ENCODE results near the gene PPM1J.

Gene PPM1J

DNA sequence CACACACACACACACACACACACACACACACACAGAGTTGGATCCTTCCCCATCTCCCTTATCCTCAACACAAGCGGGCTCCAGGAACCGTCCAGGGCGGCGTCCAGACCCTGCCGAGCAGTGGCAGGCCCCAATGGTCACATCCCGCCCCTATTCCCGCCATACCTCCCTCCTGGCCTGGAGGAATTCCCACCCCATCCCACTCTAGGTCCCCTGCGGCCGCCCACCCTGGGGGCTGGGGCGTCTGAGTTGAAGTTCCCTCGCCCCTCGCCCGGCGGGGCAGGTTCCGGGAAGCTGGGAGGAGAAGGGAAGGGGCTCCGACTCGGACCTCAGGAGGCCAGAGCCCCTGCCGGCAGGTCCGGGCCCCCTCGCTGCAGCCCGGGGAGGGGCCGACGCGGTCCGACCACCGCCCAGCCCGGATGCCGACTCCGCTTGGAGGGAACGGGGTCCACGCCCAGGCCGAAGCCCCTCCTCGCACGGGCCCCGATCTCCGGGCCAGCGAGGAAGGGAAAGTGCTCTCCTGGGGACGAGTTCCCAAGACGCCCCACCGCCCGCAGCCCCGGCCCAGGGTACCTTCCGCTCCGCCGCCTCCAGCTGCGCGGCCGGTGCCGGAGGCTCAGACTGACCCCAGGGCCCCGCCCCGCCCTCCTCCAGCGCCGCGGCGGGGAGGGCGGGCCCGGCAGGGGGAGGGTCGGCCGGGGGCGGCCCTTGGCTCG is 8.5 kb downstream of the PPM1J start, which contains the start of gene RHOC:
Gene RHOC (minus strand): TSS at position 623 of the 716 bp plus-strand sequence. CDS start 3,328 bp downstream, outside the sequence.
- peak within 1 kb of the TSS; percentile 59 to 63 for H3K4me3 ChIP-seq (ENCODE audit: low read depth in 1 of 2, low read length in 1 of 2)
- TF ChIP-seq, protein P1, sequence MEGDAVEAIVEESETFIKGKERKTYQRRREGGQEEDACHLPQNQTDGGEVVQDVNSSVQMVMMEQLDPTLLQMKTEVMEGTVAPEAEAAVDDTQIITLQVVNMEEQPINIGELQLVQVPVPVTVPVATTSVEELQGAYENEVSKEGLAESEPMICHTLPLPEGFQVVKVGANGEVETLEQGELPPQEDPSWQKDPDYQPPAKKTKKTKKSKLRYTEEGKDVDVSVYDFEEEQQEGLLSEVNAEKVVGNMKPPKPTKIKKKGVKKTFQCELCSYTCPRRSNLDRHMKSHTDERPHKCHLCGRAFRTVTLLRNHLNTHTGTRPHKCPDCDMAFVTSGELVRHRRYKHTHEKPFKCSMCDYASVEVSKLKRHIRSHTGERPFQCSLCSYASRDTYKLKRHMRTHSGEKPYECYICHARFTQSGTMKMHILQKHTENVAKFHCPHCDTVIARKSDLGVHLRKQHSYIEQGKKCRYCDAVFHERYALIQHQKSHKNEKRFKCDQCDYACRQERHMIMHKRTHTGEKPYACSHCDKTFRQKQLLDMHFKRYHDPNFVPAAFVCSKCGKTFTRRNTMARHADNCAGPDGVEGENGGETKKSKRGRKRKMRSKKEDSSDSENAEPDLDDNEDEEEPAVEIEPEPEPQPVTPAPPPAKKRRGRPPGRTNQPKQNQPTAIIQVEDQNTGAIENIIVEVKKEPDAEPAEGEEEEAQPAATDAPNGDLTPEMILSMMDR (IDR thresholded peaks at IDR 0.05) = no peak

DNA sequence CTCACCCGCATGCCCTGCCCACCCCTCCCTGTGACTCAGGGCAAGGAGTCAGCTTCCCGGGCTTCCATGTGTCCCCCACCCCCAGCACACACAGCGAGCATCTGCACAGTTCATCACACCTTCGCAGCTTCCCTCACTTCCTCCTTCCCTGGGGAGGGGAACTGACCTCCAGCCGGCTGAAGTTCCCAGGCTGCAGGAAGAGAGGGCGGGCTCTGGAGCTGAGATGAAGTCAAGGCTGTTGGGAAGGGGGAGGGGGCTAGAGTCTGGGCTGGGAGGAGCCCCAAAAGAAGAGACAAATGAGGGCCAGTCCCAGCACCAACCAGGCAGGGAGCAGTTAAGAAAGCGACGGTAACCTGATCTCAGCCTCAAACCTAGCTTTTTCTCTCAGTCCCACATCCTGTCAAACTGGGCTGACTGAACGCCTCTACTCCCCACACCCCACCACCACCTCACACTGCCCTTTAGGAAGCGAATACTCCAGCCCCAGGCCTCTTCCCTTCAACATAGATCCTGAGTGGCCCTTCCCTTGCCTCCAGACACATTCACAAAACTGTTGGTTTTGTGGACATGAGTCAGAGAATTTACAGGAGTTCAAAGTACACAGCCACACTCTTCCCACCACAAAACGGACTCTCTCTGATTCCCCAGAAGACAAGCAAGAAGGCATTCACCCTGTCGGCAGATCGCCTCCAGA is 10.1 kb downstream of the PPM1J start:
- Histone ChIP-seq H3K4me1 (ENCODE audit: control insufficient read depth in 1 of 2, insufficient read depth in 1 of 2, low read depth in 1 of 2, low read length in 1 of 2) (peaks cover 4 to 9% of the 10 kb centered on the region in 2 experiments), H3K4me3 (ENCODE audit: low read depth in 1 of 2, low read length in 1 of 2) (no peak overlapping the region)

More for the DNA sequence above, 8.5 kb downstream of the PPM1J start, which contains the start of gene RHOC:
- Histone ChIP-seq H3K27ac (no peak within 1 kb of the TSS), H3K27me3 (peaks cover 97% of the 10 kb centered on the region), H3K4me1 (ENCODE audit: control insufficient read depth in 1 of 2, insufficient read depth in 1 of 2, low read depth in 1 of 2, low read length in 1 of 2) (peaks cover 4 to 9% of the 10 kb centered on the region in 2 experiments), H3K36me3 (no peaks in the 10 kb centered on the region), H3K9me3 (no peaks in the 10 kb centered on the region)

DNA sequence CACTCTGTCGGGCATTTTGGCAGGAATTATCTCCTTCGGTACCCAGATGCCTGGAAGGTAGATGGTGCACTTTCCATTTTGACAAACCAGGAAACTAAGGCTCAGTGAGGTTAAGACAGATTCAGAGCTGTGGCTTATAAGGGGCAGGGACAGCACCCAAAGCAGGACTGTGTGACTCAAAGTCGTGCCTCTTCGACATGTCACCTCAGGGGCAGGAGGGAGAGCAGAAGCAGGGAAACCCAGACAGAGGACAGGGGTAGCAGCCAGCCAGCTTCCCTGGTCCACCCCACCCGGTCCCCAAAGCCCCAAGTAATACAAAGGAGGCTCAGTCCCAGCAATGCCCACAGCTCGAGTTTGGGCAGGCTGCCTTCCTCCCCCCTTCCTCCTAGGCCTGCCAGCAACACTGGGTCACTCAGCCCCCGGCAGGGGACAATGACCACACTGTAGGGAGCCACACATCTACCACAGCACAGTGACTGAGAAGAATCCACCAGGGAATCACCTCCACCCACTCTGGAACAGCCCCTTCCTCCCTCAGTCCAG is 10.7 kb downstream of the PPM1J start:
- H3K4me3 ChIP-seq (ENCODE audit: low read depth in 1 of 2, low read length in 1 of 2) = no peak overlapping the region
- H3K27ac ChIP-seq = no peak overlapping the region
- peaks cover 75% of the 10 kb centered on the region for H3K27me3 ChIP-seq
- TF ChIP-seq, protein P1 (IDR thresholded peaks at IDR 0.05) = no peak
- peaks cover 4 to 9% of the 10 kb centered on the region in 2 experiments for H3K4me1 ChIP-seq (ENCODE audit: control insufficient read depth in 1 of 2, insufficient read depth in 1 of 2, low read depth in 1 of 2, low read length in 1 of 2)
- no peaks in the 10 kb centered on the region for H3K9me3 ChIP-seq
- H3K36me3 ChIP-seq = no peaks in the 10 kb centered on the region

More for the DNA sequence above, 10.1 kb downstream of the PPM1J start:
- Histone ChIP-seq H3K36me3 (no peaks in the 10 kb centered on the region), H3K9me3 (no peaks in the 10 kb centered on the region), H3K27ac (no peak overlapping the region), H3K27me3 (peaks cover 81% of the 10 kb centered on the region)
- TF ChIP-seq, protein P1 (IDR thresholded peaks at IDR 0.05) = no peak

DNA sequence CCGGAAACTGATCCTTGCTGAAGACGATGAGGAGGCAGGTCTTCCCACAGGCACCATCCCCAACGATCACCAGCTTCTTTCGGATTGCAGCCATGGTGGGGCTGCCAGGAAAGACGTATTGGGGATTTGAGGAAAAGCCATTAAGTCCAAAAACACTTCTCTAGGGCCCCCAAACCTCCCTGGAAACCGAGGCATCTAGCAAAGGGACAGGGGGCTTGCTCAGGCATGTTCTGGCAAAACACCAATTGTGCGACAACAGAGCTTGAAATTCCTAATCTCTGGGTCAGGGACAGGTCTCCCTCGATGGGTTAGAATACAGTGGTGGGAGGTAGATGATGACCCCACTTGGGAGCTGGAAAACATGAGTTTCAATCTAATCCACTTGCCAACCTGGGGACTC is 11.4 kb downstream of the PPM1J start:
- TF ChIP-seq, protein P1 (IDR thresholded peaks at IDR 0.05) = no peak
- Histone ChIP-seq H3K27ac (no peak overlapping the region), H3K27me3 (peaks cover 67% of the 10 kb centered on the region), H3K4me3 (ENCODE audit: low read depth in 1 of 2, low read length in 1 of 2) (no peak overlapping the region), H3K4me1 (ENCODE audit: control insufficient read depth in 1 of 2, insufficient read depth in 1 of 2, low read depth in 1 of 2, low read length in 1 of 2) (peaks cover 4 to 9% of the 10 kb centered on the region in 2 experiments), H3K36me3 (no peaks in the 10 kb centered on the region), H3K9me3 (no peaks in the 10 kb centered on the region)

DNA sequence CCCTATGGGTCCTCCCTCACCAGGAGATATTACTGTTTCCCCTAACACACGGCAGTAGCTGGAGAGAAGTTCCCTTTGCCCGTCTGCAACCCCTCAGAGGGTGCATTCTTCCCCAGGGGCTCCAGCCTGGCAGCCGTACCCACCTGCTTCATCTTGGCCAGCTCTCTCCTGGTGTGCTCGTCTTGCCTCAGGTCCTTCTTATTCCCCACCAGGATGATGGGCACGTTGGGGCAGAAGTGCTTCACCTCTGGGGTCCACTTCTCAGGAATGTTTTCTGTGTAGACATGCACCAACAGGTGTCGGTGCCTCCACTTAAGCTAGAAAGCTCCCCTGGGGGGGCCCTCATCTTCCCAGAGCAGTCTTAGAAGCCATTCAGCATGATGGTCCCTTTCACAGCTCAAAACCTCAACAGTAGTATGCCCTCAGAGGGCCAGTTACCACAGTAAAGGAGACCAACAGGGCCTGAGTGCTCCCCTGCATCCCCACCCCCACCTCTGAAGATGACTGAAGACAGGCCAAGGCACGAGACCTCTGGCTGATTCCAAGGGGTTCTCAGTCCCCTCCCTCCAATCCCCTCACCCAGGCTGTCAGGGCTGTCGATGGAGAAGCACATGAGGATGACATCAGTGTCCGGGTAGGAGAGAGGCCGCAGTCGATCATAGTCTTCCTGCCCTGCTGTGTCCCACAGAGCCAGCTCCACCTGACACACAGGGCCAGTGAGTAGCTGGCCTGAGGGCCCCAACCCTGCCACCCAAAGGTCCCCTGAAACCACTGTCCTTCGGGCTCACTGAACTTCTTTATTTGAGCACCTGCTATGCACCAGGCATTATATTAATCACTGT is 12.5 kb downstream of the PPM1J start:
- no peaks in the 10 kb centered on the region for H3K9me3 ChIP-seq

More for the DNA sequence above, 12.5 kb downstream of the PPM1J start:
- peaks cover 4 to 9% of the 10 kb centered on the region in 2 experiments for H3K4me1 ChIP-seq (ENCODE audit: control insufficient read depth in 1 of 2, insufficient read depth in 1 of 2, low read depth in 1 of 2, low read length in 1 of 2)
- H3K27ac ChIP-seq = no peak overlapping the region
- TF ChIP-seq, protein P1 (IDR thresholded peaks at IDR 0.05) = no peak
- H3K27me3 ChIP-seq = peaks cover 57% of the 10 kb centered on the region
- H3K36me3 ChIP-seq = no peaks in the 10 kb centered on the region
- H3K4me3 ChIP-seq (ENCODE audit: low read depth in 1 of 2, low read length in 1 of 2) = no peak overlapping the region

Measured in neutrophil (primary cell).